ENCODE data around the gene IPO7. TPM values are rescaled to one million over a fixed set of nuclear protein-coding genes. Genes with fewer than 3 reads are reported as not detected.

Gene IPO7
- total and polyA plus RNA-seq, 10 of the 15 experiments (the other 5 are each of a cell fraction or from before 2014, with no cell fraction given) = 5.0 to 51.4 (median 30.6) TPM

DNA sequence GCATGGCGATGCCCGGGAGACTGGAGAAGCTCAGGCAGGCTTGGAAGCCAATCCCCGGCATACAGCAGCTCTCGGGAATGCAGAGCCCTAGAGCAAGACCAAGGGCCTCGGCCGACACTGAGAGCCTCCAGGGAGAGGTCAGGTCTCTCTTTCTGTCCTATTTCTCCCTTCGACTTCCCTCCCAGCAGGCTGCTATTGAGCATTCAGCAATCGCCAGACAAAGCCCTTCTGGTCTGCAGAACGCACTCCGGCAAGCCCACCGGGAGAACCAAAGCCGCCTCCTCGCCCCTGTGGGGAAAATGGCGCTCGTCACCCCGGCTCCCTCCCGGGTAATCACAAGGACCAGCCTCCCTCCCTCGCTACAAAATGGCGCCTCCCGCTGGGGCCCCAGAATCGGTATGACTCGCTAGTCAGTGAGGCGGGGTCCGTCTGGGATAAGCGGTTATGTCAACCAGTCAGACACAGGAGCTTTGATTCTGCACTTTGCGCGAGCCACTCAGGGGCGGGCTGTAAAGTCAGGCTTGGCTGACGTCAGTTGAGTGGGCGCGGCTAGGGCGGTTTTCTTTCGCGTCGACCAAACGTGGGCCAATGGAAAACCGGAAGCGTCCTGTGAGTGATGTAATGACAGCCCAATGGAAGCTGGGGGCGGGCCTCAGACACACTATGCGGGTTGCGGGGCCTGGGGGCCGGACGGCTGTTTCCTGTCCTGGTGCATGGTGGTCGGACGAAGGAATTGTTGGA lies 76.0 kb downstream of the IPO7 start, which contains the start of gene ZNF143 (continued):
- TF ChIP-seq, protein P1, sequence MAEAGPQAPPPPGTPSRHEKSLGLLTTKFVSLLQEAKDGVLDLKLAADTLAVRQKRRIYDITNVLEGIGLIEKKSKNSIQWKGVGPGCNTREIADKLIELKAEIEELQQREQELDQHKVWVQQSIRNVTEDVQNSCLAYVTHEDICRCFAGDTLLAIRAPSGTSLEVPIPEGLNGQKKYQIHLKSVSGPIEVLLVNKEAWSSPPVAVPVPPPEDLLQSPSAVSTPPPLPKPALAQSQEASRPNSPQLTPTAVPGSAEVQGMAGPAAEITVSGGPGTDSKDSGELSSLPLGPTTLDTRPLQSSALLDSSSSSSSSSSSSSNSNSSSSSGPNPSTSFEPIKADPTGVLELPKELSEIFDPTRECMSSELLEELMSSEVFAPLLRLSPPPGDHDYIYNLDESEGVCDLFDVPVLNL (IDR thresholded peaks at IDR 0.05; ENCODE audit: low read depth, low read length) = no peak
- TF ChIP-seq SP1 (IDR thresholded peaks at IDR 0.05; ENCODE audit: low read depth, low read length) = peak; percentile 97
- no peak for TF ChIP-seq MEF2B (IDR thresholded peaks at IDR 0.05; ENCODE audit: partially characterized antibody, poor library complexity, severe bottlenecking)
- TF ChIP-seq, protein P2, sequence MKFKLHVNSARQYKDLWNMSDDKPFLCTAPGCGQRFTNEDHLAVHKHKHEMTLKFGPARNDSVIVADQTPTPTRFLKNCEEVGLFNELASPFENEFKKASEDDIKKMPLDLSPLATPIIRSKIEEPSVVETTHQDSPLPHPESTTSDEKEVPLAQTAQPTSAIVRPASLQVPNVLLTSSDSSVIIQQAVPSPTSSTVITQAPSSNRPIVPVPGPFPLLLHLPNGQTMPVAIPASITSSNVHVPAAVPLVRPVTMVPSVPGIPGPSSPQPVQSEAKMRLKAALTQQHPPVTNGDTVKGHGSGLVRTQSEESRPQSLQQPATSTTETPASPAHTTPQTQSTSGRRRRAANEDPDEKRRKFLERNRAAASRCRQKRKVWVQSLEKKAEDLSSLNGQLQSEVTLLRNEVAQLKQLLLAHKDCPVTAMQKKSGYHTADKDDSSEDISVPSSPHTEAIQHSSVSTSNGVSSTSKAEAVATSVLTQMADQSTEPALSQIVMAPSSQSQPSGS (IDR thresholded peaks at IDR 0.05; ENCODE audit: low read length) = 0 out of 2 replicates have a peak, but pooled peaks have one; percentile 45
- TF ChIP-seq ASH2L (IDR thresholded peaks at IDR 0.05; ENCODE audit: borderline replicate concordance, low read depth) = no peak
- TF ChIP-seq, protein P3, sequence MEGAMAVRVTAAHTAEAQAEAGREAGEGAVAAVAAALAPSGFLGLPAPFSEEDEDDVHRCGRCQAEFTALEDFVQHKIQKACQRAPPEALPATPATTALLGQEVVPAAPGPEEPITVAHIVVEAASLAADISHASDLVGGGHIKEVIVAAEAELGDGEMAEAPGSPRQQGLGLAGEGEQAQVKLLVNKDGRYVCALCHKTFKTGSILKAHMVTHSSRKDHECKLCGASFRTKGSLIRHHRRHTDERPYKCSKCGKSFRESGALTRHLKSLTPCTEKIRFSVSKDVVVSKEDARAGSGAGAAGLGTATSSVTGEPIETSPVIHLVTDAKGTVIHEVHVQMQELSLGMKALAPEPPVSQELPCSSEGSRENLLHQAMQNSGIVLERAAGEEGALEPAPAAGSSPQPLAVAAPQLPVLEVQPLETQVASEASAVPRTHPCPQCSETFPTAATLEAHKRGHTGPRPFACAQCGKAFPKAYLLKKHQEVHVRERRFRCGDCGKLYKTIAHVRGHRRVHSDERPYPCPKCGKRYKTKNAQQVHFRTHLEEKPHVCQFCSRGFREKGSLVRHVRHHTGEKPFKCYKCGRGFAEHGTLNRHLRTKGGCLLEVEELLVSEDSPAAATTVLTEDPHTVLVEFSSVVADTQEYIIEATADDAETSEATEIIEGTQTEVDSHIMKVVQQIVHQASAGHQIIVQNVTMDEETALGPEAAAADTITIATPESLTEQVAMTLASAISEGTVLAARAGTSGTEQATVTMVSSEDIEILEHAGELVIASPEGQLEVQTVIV (IDR thresholded peaks at IDR 0.05; ENCODE audit: borderline replicate concordance, partially characterized antibody) = peak; percentile 83
- no peak for TF ChIP-seq NRF1 (conservative IDR thresholded peaks at IDR 0.05; ENCODE audit: low read depth, low read length)
- no peak for TF ChIP-seq ZZZ3 (IDR thresholded peaks at IDR 0.05; ENCODE audit: control insufficient read depth, insufficient read length, low read depth)
- TF ChIP-seq MTA3 (IDR thresholded peaks at IDR 0.05; ENCODE audit: borderline replicate concordance, low read length) = no peak
- TF ChIP-seq RUNX3 (IDR thresholded peaks at IDR 0.05; ENCODE audit: low read length) = peak; percentile 73
- no peak for TF ChIP-seq SMC3 (IDR thresholded peaks at IDR 0.05; ENCODE audit: borderline replicate concordance, low read length)
- TF ChIP-seq GABPA (IDR thresholded peaks at IDR 0.05; ENCODE audit: low read depth) = peak; percentile 94
- TF ChIP-seq NR2C2 (IDR thresholded peaks at IDR 0.05; ENCODE audit: borderline replicate concordance, control insufficient read depth, insufficient read length, low read depth) = no peak
- TF ChIP-seq SMARCA5 (IDR thresholded peaks at IDR 0.05) = peak; percentile 51
- no peak for TF ChIP-seq ZNF217 (IDR thresholded peaks at IDR 0.05)
- peak; percentile 36; the same call in 1 of the 2 replicates for TF ChIP-seq CBFB (IDR thresholded peaks at IDR 0.05; ENCODE audit: low read depth)
- TF ChIP-seq YBX1 (IDR thresholded peaks at IDR 0.05) = no peak
- TF ChIP-seq, protein P4, sequence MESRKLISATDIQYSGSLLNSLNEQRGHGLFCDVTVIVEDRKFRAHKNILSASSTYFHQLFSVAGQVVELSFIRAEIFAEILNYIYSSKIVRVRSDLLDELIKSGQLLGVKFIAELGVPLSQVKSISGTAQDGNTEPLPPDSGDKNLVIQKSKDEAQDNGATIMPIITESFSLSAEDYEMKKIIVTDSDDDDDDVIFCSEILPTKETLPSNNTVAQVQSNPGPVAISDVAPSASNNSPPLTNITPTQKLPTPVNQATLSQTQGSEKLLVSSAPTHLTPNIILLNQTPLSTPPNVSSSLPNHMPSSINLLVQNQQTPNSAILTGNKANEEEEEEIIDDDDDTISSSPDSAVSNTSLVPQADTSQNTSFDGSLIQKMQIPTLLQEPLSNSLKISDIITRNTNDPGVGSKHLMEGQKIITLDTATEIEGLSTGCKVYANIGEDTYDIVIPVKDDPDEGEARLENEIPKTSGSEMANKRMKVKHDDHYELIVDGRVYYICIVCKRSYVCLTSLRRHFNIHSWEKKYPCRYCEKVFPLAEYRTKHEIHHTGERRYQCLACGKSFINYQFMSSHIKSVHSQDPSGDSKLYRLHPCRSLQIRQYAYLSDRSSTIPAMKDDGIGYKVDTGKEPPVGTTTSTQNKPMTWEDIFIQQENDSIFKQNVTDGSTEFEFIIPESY (IDR thresholded peaks at IDR 0.05) = no peak
- TF ChIP-seq HDAC2 (IDR thresholded peaks at IDR 0.05) = no peak
- TF ChIP-seq DPF2 (IDR thresholded peaks at IDR 0.05) = peak; percentile 95
- TF ChIP-seq ATF7 (IDR thresholded peaks at IDR 0.05; ENCODE audit: low read depth) = peak; percentile 97
- no peak for TF ChIP-seq ZNF384 (IDR thresholded peaks at IDR 0.05; ENCODE audit: borderline replicate concordance, low read depth, low read length)
- TF ChIP-seq FOXM1 (IDR thresholded peaks at IDR 0.05; ENCODE audit: low read depth, low read length) = peak; percentile 65
- TF ChIP-seq ZBED1 (IDR thresholded peaks at IDR 0.05; ENCODE audit: borderline replicate concordance) = peak; percentile 41; the same call in 1 of the 2 replicates
- TF ChIP-seq SPI1 (IDR thresholded peaks at IDR 0.05; ENCODE audit: borderline replicate concordance, insufficient read depth, low read depth, low read length) = no peak

Data from GM12878 (cell line).